ENCODE data around the gene PNMT. TPM values are rescaled to one million over a fixed set of nuclear protein-coding genes. Genes with fewer than 3 reads are reported as not detected.

The PNMT gene
- total RNA-seq, 1 donor, result not detected

- Histone ChIP-seq H3K27me3 (ENCODE audit: insufficient read depth, low read length) (peaks cover 21% of the 10 kb centered on the region), H3K9me3 (ENCODE audit: low read depth, low read length) (no peaks in the 10 kb centered on the region), H3K4me3 (ENCODE audit: low read length) (no peak overlapping the region), H3K4me1 (ENCODE audit: insufficient read depth, low read length) (peaks cover 17% of the 10 kb centered on the region)
Measured at GRCh38 chr17:39667262-39667944, 850 bp upstream of the PNMT start.

GRCh38 chr17:39669897-39670735 lies 1.9 kb downstream of the PNMT start:
- H3K4me3 ChIP-seq (ENCODE audit: low read length), result no peak overlapping the region
- no peaks in the 10 kb centered on the region for H3K9me3 ChIP-seq (ENCODE audit: low read depth, low read length)
- peaks cover 26% of the 10 kb centered on the region for H3K4me1 ChIP-seq (ENCODE audit: insufficient read depth, low read length)
- peaks cover 21% of the 10 kb centered on the region for H3K27me3 ChIP-seq (ENCODE audit: insufficient read depth, low read length)

GRCh38 chr17:39670746-39671145 lies 2.5 kb downstream of the PNMT start:
- Histone ChIP-seq H3K4me3 (ENCODE audit: low read length) (no peak overlapping the region), H3K27me3 (ENCODE audit: insufficient read depth, low read length) (peaks cover 21% of the 10 kb centered on the region), H3K4me1 (ENCODE audit: insufficient read depth, low read length) (peaks cover 33% of the 10 kb centered on the region), H3K9me3 (ENCODE audit: low read depth, low read length) (no peaks in the 10 kb centered on the region)

- H3K9me3 ChIP-seq (ENCODE audit: low read depth, low read length), result no peaks in the 10 kb centered on the region
- peaks cover 42% of the 10 kb centered on the region for H3K4me1 ChIP-seq (ENCODE audit: insufficient read depth, low read length)
- H3K4me3 ChIP-seq (ENCODE audit: low read length), result no peak overlapping the region
- H3K27me3 ChIP-seq (ENCODE audit: insufficient read depth, low read length), result peaks cover 15% of the 10 kb centered on the region
Measured at GRCh38 chr17:39671651-39672521, 3.6 kb downstream of the PNMT start.

GRCh38 chr17:39672522-39673334 lies 4.5 kb downstream of the PNMT start:
- Histone ChIP-seq H3K27me3 (ENCODE audit: insufficient read depth, low read length) (peaks cover 8% of the 10 kb centered on the region), H3K9me3 (ENCODE audit: low read depth, low read length) (no peaks in the 10 kb centered on the region), H3K4me3 (ENCODE audit: low read length) (no peak overlapping the region), H3K4me1 (ENCODE audit: insufficient read depth, low read length) (peaks cover 43% of the 10 kb centered on the region)

- H3K4me1 ChIP-seq (ENCODE audit: insufficient read depth, low read length), result peaks cover 46% of the 10 kb centered on the region
- no peaks in the 10 kb centered on the region for H3K9me3 ChIP-seq (ENCODE audit: low read depth, low read length)
- H3K27me3 ChIP-seq (ENCODE audit: insufficient read depth, low read length), result peaks cover 7% of the 10 kb centered on the region
- no peak overlapping the region for H3K4me3 ChIP-seq (ENCODE audit: low read length)
Measured at GRCh38 chr17:39673335-39674081, 5.3 kb downstream of the PNMT start.

GRCh38 chr17:39674179-39674578 lies 5.9 kb downstream of the PNMT start:
- H3K9me3 ChIP-seq (ENCODE audit: low read depth, low read length), result no peaks in the 10 kb centered on the region
- H3K27me3 ChIP-seq (ENCODE audit: insufficient read depth, low read length), result peaks cover 4% of the 10 kb centered on the region
- H3K4me3 ChIP-seq (ENCODE audit: low read length), result no peak overlapping the region
- H3K4me1 ChIP-seq (ENCODE audit: insufficient read depth, low read length), result peaks cover 49% of the 10 kb centered on the region

GRCh38 chr17:39674702-39675389 lies 6.6 kb downstream of the PNMT start:
- H3K9me3 ChIP-seq (ENCODE audit: low read depth, low read length), result no peaks in the 10 kb centered on the region
- peaks cover 56% of the 10 kb centered on the region for H3K4me1 ChIP-seq (ENCODE audit: insufficient read depth, low read length)
- no peak overlapping the region for H3K4me3 ChIP-seq (ENCODE audit: low read length)
- no peaks in the 10 kb centered on the region for H3K27me3 ChIP-seq (ENCODE audit: insufficient read depth, low read length)

- Histone ChIP-seq H3K27me3 (ENCODE audit: insufficient read depth, low read length) (no peaks in the 10 kb centered on the region), H3K9me3 (ENCODE audit: low read depth, low read length) (no peaks in the 10 kb centered on the region), H3K4me3 (ENCODE audit: low read length) (no peak overlapping the region), H3K4me1 (ENCODE audit: insufficient read depth, low read length) (peaks cover 63% of the 10 kb centered on the region)
Measured at GRCh38 chr17:39675390-39676082, 7.3 kb downstream of the PNMT start.

- Histone ChIP-seq H3K4me1 (ENCODE audit: insufficient read depth, low read length) (peaks cover 69% of the 10 kb centered on the region), H3K4me3 (ENCODE audit: low read length) (no peak overlapping the region), H3K9me3 (ENCODE audit: low read depth, low read length) (no peaks in the 10 kb centered on the region), H3K27me3 (ENCODE audit: insufficient read depth, low read length) (no peaks in the 10 kb centered on the region)
Measured at GRCh38 chr17:39676198-39676819, 8.1 kb downstream of the PNMT start.

GRCh38 chr17:39677072-39677471 lies 8.8 kb downstream of the PNMT start:
- Histone ChIP-seq H3K27me3 (ENCODE audit: insufficient read depth, low read length) (no peaks in the 10 kb centered on the region), H3K4me3 (ENCODE audit: low read length) (no peak overlapping the region), H3K4me1 (ENCODE audit: insufficient read depth, low read length) (peaks cover 69% of the 10 kb centered on the region)

GRCh38 chr17:39677542-39678339 lies 9.5 kb downstream of the PNMT start:
- Histone ChIP-seq H3K4me3 (ENCODE audit: low read length) (no peak overlapping the region), H3K27me3 (ENCODE audit: insufficient read depth, low read length) (no peaks in the 10 kb centered on the region), H3K9me3 (ENCODE audit: low read depth, low read length) (no peaks in the 10 kb centered on the region), H3K4me1 (ENCODE audit: insufficient read depth, low read length) (peaks cover 69% of the 10 kb centered on the region)

More at GRCh38 chr17:39677072-39677471, 8.8 kb downstream of the PNMT start:
- no peaks in the 10 kb centered on the region for H3K9me3 ChIP-seq (ENCODE audit: low read depth, low read length)
